MM.1S (cell line): Measurements from ENCODE around the gene RAP2B.
"Not testable (repeated sequence)": the region's sequence is repeated elsewhere in the genome, so short reads cannot be mapped to it uniquely, and the experiment has no call there.

Experiments
- DNase-seq: peaks from one replicate; pipeline ENCODE4 v3.0.0-alpha.2; 2015
- H2AFZ ChIP-seq: fragments of 300-600 bp; sonication (generic); 2 replicates; pipeline ENCODE4 v1.6.0; 2016; ENCODE audit warnings: antibody characterized with exemption, low read length
- H3F3A ChIP-seq: fragments of 300-600 bp; sonication (generic); 2 replicates; pipeline ENCODE4 v1.6.1; 2016; ENCODE audit warnings: mild to moderate bottlenecking, antibody characterized with exemption, low read length, moderate library complexity, mixed read lengths; ENCODE audit not compliant: insufficient read depth
- H3K27ac ChIP-seq: fragments of 300-600 bp; sonication (generic); 2 replicates; pipeline ENCODE4 v1.5.1; 2016; ENCODE audit warnings: mild to moderate bottlenecking, low read length
- H3K27me3 ChIP-seq: fragments of 300-600 bp; sonication (generic); replicated peaks from 2 replicates; pipeline ENCODE4 v1.6.0; 2016; ENCODE audit warnings: low read length; ENCODE audit not compliant: insufficient read depth
- H3K36me3 ChIP-seq: fragments of 300-600 bp; sonication (generic); replicated peaks from 2 replicates; pipeline ENCODE4 v1.6.1; 2016; ENCODE audit warnings: mild to moderate bottlenecking, low read length, mixed read lengths; ENCODE audit not compliant: insufficient read depth
- H3K4me1 ChIP-seq: fragments of 300-600 bp; sonication (generic); 2 replicates; pipeline ENCODE4 v1.6.1; 2016; ENCODE audit warnings: low read length, mixed read lengths
- H3K4me2 ChIP-seq: fragments of 300-600 bp; sonication (generic); 2 replicates; pipeline ENCODE4 v1.6.0; 2016; ENCODE audit warnings: low read depth, low read length
- H3K4me3 ChIP-seq: fragments of 300-600 bp; sonication (generic); 2 replicates; pipeline ENCODE4 v1.5.1; 2016; ENCODE audit warnings: low read length, mixed read lengths
- H3K79me2 ChIP-seq: fragments of 300-600 bp; sonication (generic); 2 replicates; pipeline ENCODE4 v1.6.1; 2016; ENCODE audit warnings: mixed run types, low read length, mixed read lengths
- H3K9ac ChIP-seq: fragments of 300-600 bp; sonication (generic); 2 replicates; pipeline ENCODE4 v1.6.1; 2016; ENCODE audit warnings: low read length, mixed read lengths
- H3K9me2 ChIP-seq: fragments of 300-600 bp; sonication (generic); replicated peaks from 2 replicates; pipeline ENCODE4 v1.6.1; 2016; ENCODE audit warnings: mild to moderate bottlenecking, low read length, mixed read lengths; ENCODE audit not compliant: insufficient read depth
- H3K9me3 ChIP-seq: fragments of 300-600 bp; sonication (generic); replicated peaks from 2 replicates; pipeline ENCODE4 v1.6.1; 2016; ENCODE audit warnings: mild to moderate bottlenecking, low read length, mixed read lengths; ENCODE audit not compliant: insufficient read depth
- H4K20me1 ChIP-seq: fragments of 300-600 bp; sonication (generic); 2 replicates; pipeline ENCODE4 v1.6.1; 2016; ENCODE audit warnings: mild to moderate bottlenecking, low read length, moderate library complexity, mixed read lengths; ENCODE audit not compliant: insufficient read depth
- EZH2 ChIP-seq: fragments of 300-600 bp; sonication (generic); optimal IDR thresholded peaks from 2 replicates; pipeline ENCODE3; 2017; ENCODE audit warnings: low read depth, mild to moderate bottlenecking, antibody characterized with exemption, low read length, mixed read lengths
- EZH2phosphoT487 ChIP-seq: fragments of 300-600 bp; sonication (generic); IDR thresholded peaks from 2 replicates; pipeline ENCODE4 v1.6.1; 2018; ENCODE audit warnings: antibody characterized with exemption, low read length
- TF ChIP-seq, protein P1 (sequence below): fragments of 300-600 bp; sonication (generic); IDR thresholded peaks from 2 replicates; pipeline ENCODE4 v1.5.1; 2016; ENCODE audit warnings: antibody characterized with exemption, low read length, mixed read lengths

RAP2B gene

DNA sequence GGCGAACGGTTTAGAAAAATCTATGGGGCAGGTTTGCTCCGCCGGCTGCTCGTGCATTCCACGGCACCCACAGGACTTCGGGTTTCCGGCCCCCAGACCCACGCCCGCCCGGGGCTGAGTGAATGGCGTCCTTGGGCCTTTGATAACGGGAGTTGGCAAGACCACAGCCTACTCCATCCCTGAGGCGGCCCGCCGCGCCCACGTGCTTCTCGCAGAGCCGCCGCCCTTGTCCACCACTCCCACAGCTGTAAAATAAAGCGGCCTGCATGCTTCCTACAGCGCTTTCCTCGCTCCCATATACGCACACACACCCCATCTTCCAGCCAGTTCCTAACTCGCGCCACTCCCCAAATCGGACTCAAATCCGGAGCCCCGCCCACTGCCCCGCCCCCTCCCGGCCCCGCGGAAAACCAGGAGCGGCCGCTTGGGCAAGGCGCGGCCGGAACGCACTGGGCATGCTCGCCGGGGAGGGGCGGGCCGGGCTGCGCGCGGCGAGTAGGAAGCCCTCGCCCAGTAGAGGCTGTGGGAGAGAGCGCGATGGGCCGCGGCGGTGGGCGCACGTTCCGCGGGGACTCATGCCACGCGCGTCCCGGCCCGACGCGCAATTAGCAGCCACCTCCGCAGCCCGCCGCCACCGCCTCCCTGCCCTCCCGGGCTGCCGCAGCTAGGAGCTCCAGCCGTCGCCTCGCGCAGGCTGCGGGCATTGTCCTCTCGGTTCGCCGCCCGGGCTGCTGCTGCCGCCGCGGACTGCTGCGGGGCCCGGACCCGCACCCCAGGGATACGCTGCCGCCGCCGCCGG is at the start of gene RAP2B:
Gene RAP2B, plus strand, starts transcription at position 513 of the 799 bp plus-strand sequence. CDS start 468 bp downstream, outside the sequence.
- Histone ChIP-seq H3K9ac (peak within 1 kb of the TSS; percentile 92), H3K36me3 (no peaks in the 10 kb centered on the region), H3K9me3 (no peaks in the 10 kb centered on the region), H3K4me1 (peaks cover 27% of the 10 kb centered on the region), H3K27me3 (no peaks in the 10 kb centered on the region), H3K27ac (peak within 1 kb of the TSS; percentile 98), H3K79me2 (peaks cover 49% of the 10 kb centered on the region), H2AFZ (peak within 1 kb of the TSS; percentile 84), H3K4me2 (peak within 1 kb of the TSS; percentile 88), H3K4me3 (peak within 1 kb of the TSS; percentile 95), H4K20me1 (peaks cover 16% of the 10 kb centered on the region), H3K9me2 (no peaks in the 10 kb centered on the region), H3F3A (peaks cover 18% of the 10 kb centered on the region)
- DNase-seq = peak; percentile 96
- TF ChIP-seq, protein P1, sequence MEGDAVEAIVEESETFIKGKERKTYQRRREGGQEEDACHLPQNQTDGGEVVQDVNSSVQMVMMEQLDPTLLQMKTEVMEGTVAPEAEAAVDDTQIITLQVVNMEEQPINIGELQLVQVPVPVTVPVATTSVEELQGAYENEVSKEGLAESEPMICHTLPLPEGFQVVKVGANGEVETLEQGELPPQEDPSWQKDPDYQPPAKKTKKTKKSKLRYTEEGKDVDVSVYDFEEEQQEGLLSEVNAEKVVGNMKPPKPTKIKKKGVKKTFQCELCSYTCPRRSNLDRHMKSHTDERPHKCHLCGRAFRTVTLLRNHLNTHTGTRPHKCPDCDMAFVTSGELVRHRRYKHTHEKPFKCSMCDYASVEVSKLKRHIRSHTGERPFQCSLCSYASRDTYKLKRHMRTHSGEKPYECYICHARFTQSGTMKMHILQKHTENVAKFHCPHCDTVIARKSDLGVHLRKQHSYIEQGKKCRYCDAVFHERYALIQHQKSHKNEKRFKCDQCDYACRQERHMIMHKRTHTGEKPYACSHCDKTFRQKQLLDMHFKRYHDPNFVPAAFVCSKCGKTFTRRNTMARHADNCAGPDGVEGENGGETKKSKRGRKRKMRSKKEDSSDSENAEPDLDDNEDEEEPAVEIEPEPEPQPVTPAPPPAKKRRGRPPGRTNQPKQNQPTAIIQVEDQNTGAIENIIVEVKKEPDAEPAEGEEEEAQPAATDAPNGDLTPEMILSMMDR = no peak
- TF ChIP-seq EZH2 (no peak), EZH2phosphoT487 (no peak)

DNA sequence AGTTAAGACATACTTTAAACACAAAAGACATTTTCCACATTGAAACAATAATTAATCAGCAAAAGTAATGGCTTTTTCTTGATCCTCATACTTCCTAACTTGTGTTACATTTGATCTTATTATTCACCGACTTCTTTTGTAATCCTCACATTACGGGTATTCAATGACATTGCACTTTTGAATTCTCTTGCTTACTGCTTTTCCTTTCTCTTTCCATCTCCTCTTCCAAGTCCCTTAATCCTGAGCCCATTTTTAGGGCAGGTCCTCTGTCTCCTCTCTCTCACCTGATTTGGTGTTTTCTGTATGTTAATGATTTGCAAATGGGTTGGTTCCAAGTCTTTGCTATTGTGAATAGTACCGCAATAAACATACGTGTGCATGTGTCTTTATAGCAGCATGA is 48.5 kb upstream of the RAP2B start:
- H3K4me2 ChIP-seq = no peak overlapping the region
- no peaks in the 10 kb centered on the region for H3K4me1 ChIP-seq
- H3K79me2 ChIP-seq = no peaks in the 10 kb centered on the region
- no peak for DNase-seq
- no peaks in the 10 kb centered on the region for H3K27me3 ChIP-seq
- H4K20me1 ChIP-seq = no peaks in the 10 kb centered on the region
- H3K27ac ChIP-seq = no peak overlapping the region
- no peak overlapping the region for H2AFZ ChIP-seq
- no peak overlapping the region for H3K4me3 ChIP-seq
- H3K9ac ChIP-seq = no peak overlapping the region
- no peaks in the 10 kb centered on the region for H3F3A ChIP-seq
- no peaks in the 10 kb centered on the region for H3K36me3 ChIP-seq
- no peaks in the 10 kb centered on the region for H3K9me3 ChIP-seq
- H3K9me2 ChIP-seq = no peaks in the 10 kb centered on the region
- TF ChIP-seq EZH2phosphoT487 (no peak), EZH2 (no peak)
- TF ChIP-seq, protein P1 = no peak

DNA sequence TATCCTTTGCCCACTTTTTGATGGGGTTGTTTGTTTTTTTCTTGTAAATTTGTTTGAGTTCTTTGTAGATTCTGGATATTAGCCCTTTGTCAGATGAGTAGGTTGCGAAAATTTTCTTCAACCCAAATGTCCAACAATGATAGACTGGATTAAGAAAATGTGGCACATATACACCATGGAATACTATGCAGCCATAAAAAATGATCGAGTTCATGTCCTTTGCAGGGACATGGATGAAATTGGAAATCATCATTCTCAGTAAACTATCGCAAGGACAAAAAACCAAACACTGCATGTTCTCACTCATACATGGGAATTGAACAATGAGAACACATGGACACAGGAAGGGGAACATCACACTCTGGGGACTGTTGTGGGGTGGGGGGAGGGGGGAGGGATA is 47.8 kb upstream of the RAP2B start:
- H3K9ac ChIP-seq, H2AFZ ChIP-seq, H3K4me2 ChIP-seq, H3K9me2 ChIP-seq, H3K4me3 ChIP-seq, H3K27ac ChIP-seq, H3F3A ChIP-seq, H3K4me1 ChIP-seq, H3K36me3 ChIP-seq, DNase-seq, H4K20me1 ChIP-seq, H3K79me2 ChIP-seq, H3K27me3 ChIP-seq, H3K9me3 ChIP-seq: not testable (repeated sequence)

DNA sequence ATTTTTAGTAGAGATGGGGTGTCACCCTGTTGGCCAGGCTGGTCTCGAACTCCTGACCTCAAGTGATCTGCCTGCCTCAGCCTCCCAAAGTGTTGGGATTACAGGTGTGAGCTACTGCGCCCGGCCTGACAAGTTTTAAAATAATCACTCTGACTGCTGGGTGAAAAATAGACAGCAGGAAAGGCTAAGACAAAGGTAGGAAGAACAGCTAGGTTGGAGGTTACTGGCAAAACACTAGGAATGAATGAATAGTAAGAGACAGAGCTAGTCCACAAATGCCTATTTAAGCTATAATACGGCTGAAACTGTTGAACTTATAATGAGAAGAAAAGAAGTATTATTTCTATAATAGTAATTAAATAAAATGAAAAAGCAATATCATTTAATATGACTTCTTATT is 46.7 kb upstream of the RAP2B start:
- Histone ChIP-seq H2AFZ (no peak overlapping the region), H3K9me3 (no peaks in the 10 kb centered on the region), H3K27ac (no peak overlapping the region), H3K9ac (no peak overlapping the region), H3K79me2 (no peaks in the 10 kb centered on the region), H3F3A (no peaks in the 10 kb centered on the region), H3K4me1 (no peaks in the 10 kb centered on the region), H4K20me1 (no peaks in the 10 kb centered on the region), H3K4me3 (no peak overlapping the region), H3K9me2 (no peaks in the 10 kb centered on the region), H3K27me3 (no peaks in the 10 kb centered on the region), H3K36me3 (no peaks in the 10 kb centered on the region), H3K4me2 (no peak overlapping the region)
- TF ChIP-seq, protein P1 = no peak
- TF ChIP-seq EZH2 (no peak), EZH2phosphoT487 (no peak)
- DNase-seq = no peak
